SK-N-SH (cell line): ENCODE measurements around the gene COQ8B. TPM values are rescaled to one million over a fixed set of nuclear protein-coding genes. Genes with fewer than 3 reads are reported as not detected.

ENCODE experiments used
- CTCF ChIA-PET: fragments of 300-600, 350-600 bp; formaldehyde crosslinking; extraction: SDS; loops from one replicate; lab custom pipeline; 2021; lab: Yijun Ruan, JAX
- POLR2A ChIA-PET: fragments of 350-600 bp; sonication (Branson Sonifier 250); formaldehyde crosslinking; extraction: SDS; loops from one replicate; lab custom pipeline; 2020; ENCODE audit warnings: antibody characterized with exemption, inconsistent platforms; lab: Yijun Ruan, JAX
- DNase-seq: peaks from one replicate; pipeline ENCODE4 v3.0.0; 2012
- H2AFZ ChIP-seq: fragments of 200-600 bp; sonication (generic); 2 replicates; pipeline ENCODE4 v1.8.1; 2016; ENCODE audit warnings: antibody characterized with exemption, mild to moderate bottlenecking, low read depth
- H3F3A ChIP-seq: fragments of 200-600 bp; sonication (generic); replicated peaks from 2 replicates; pipeline ENCODE3; 2016; ENCODE audit warnings: antibody characterized with exemption, mild to moderate bottlenecking; ENCODE audit not compliant: insufficient read depth
- H3K27ac ChIP-seq, 2 experiments: fragments of 200-500 bp in 1 of 2; fragments of 200-600 bp in 1 of 2; sonication (Bioruptor generic) in 1 of 2; sonication (generic), shearing (Covaris generic) in 1 of 2; 2 replicates each; pipeline versions ENCODE4 v1.5.1 to v1.6.1; 2014 to 2016; ENCODE audit warnings: low read depth in 2 of 2, inconsistent platforms in 1 of 2, low read length in 1 of 2, mild to moderate bottlenecking in 1 of 2, mixed read lengths in 1 of 2
- H3K27me3 ChIP-seq: fragments of 200-600 bp; sonication (generic), shearing (Covaris generic); 2 replicates; pipeline ENCODE4 v1.6.1; 2016; ENCODE audit warnings: mixed run types; ENCODE audit not compliant: insufficient read depth
- H3K36me3 ChIP-seq, 2 experiments: fragments of 200-500 bp in 1 of 2; fragments of 200-600 bp in 1 of 2; sonication (Bioruptor generic) in 1 of 2; sonication (generic) in 1 of 2; replicated peaks in 1 of 2; 2 replicates each; pipeline versions ENCODE3 to v1.5.1; 2014 to 2016; ENCODE audit warnings: low read length in 1 of 2, mild to moderate bottlenecking in 1 of 2; ENCODE audit not compliant: insufficient read depth in 2 of 2, control insufficient read depth in 1 of 2
- H3K4me1 ChIP-seq, 2 experiments: fragments of 200-500 bp in 1 of 2; fragments of 200-600 bp in 1 of 2; sonication (Bioruptor generic) in 1 of 2; sonication (generic), shearing (Covaris generic) in 1 of 2; 2 replicates each; pipeline versions ENCODE4 v1.5.1 to v1.6.1; 2014 to 2016; ENCODE audit warnings: low read depth in 1 of 2, low read length in 1 of 2, mixed run types in 1 of 2; ENCODE audit not compliant: insufficient read depth in 2 of 2, control insufficient read depth in 1 of 2
- H3K4me2 ChIP-seq: fragments of 200-600 bp; sonication (generic), shearing (Covaris generic); 2 replicates; pipeline ENCODE4 v1.6.1; 2017; ENCODE audit warnings: mixed run types
- H3K4me3 ChIP-seq, 2 experiments: fragments of 200-500 bp in 1 of 2; fragments of 200-600 bp in 1 of 2; sonication (Bioruptor generic) in 1 of 2; sonication (generic), shearing (Covaris generic) in 1 of 2; 2 replicates each; pipeline versions ENCODE4 v1.5.1 to v1.8.1; 2014 to 2016; ENCODE audit warnings: low read depth in 2 of 2, inconsistent platforms in 1 of 2, low read length in 1 of 2, mild to moderate bottlenecking in 1 of 2, mixed read lengths in 1 of 2, moderate library complexity in 1 of 2
- H3K79me2 ChIP-seq: fragments of 200-600 bp; sonication (generic); 2 replicates; pipeline ENCODE4 v1.8.1; 2017; ENCODE audit warnings: mild to moderate bottlenecking; ENCODE audit not compliant: insufficient read depth
- H3K9ac ChIP-seq: fragments of 200-600 bp; sonication (generic); 2 replicates; pipeline ENCODE4 v1.6.1; 2017; ENCODE audit warnings: mixed run types
- H3K9me2 ChIP-seq: fragments of 200-600 bp; sonication (generic); 2 replicates; pipeline ENCODE4 v1.6.1; 2017; ENCODE audit warnings: mixed run types
- H3K9me3 ChIP-seq: fragments of 200-600 bp; sonication (generic); 2 replicates; pipeline ENCODE4 v1.6.1; 2017; ENCODE audit warnings: mixed run types, mild to moderate bottlenecking, moderate library complexity
- H4K20me1 ChIP-seq: fragments of 200-600 bp; sonication (generic); 2 replicates; pipeline ENCODE4 v1.6.1; 2017; ENCODE audit warnings: mild to moderate bottlenecking, mixed run types; ENCODE audit not compliant: insufficient read depth
- ELF1 ChIP-seq: IDR thresholded peaks from 2 replicates; pipeline ENCODE4 v1.4.0; 2012
- EP300 ChIP-seq, 2 experiments: IDR thresholded peaks; 2 replicates each; pipeline versions ENCODE4 v1.4.0 to v1.6.1; 2012; ENCODE audit warnings: borderline replicate concordance in 1 of 2, low read depth in 1 of 2, low read length in 1 of 2
- EZH2phosphoT487 ChIP-seq: fragments of 200-600 bp; sonication (generic); IDR thresholded peaks from 2 replicates; pipeline ENCODE4 v1.6.1; 2017; ENCODE audit warnings: low read depth, mixed run types, mild to moderate bottlenecking, antibody characterized with exemption, moderate library complexity, borderline replicate concordance
- FOSL2 ChIP-seq: IDR thresholded peaks from 2 replicates; pipeline ENCODE4 v1.4.0; 2012; ENCODE audit warnings: low read depth, mild to moderate bottlenecking, moderate library complexity, borderline replicate concordance
- GABPA ChIP-seq: IDR thresholded peaks from 2 replicates; pipeline ENCODE4 v1.4.0; 2012; ENCODE audit warnings: low read depth, mild to moderate bottlenecking
- JUND ChIP-seq: IDR thresholded peaks from 2 replicates; pipeline ENCODE4 v1.4.0; 2012
- MAX ChIP-seq: IDR thresholded peaks from 2 replicates; pipeline ENCODE4 v1.4.0; 2012; ENCODE audit warnings: low read depth
- NFIC ChIP-seq: IDR thresholded peaks from 2 replicates; pipeline ENCODE4 v1.4.0; 2012; ENCODE audit warnings: borderline replicate concordance
- NRF1 ChIP-seq: IDR thresholded peaks from 2 replicates; pipeline ENCODE4 v1.6.1; 2012; ENCODE audit warnings: low read depth, mild to moderate bottlenecking, low read length
- PBX3 ChIP-seq: IDR thresholded peaks from 2 replicates; pipeline ENCODE4; 2012
- POLR2AphosphoS5 ChIP-seq: IDR thresholded peaks from 2 replicates; pipeline ENCODE4 v1.6.1; 2012; ENCODE audit warnings: low read depth, low read length
- RAD21 ChIP-seq: IDR thresholded peaks from 2 replicates; pipeline ENCODE4 v1.6.1; 2012; ENCODE audit warnings: mild to moderate bottlenecking, low read length
- RFX5 ChIP-seq: IDR thresholded peaks from 2 replicates; pipeline ENCODE4 v1.6.1; 2012; ENCODE audit warnings: mild to moderate bottlenecking, improper control_type of control experiment, low read length
- SIN3A ChIP-seq: IDR thresholded peaks from 2 replicates; pipeline ENCODE4 v1.6.1; 2012; ENCODE audit warnings: low read depth, mild to moderate bottlenecking, low read length, moderate library complexity, borderline replicate concordance
- TCF12 ChIP-seq: IDR thresholded peaks from 2 replicates; pipeline ENCODE4 v1.4.0; 2012
- USF1 ChIP-seq: IDR thresholded peaks from 2 replicates; pipeline ENCODE4 v1.4.0; 2012; ENCODE audit warnings: low read depth, borderline replicate concordance
- WGBS: methylation state at CpG from one replicate; pipeline ENCODE4 v1.1.6; 2017; ENCODE audit warnings: low lambda C conversion rate; 5-methylcytosine and 5-hydroxymethylcytosine counted together
- polyA plus RNA-seq, 3 experiments: library from polyadenylated mRNA; depleted of rRNA; stranded (reverse); fragments of >200 nt; gene quantifications; 2 replicates each; pipeline ENCODE4 v1.2.3, GENCODE V29; 2012

COQ8B gene
- polyA plus RNA-seq, 1 of the 3 experiments (the other 2 are of a cell fraction) = 43.8 TPM

- no peak for TF ChIP-seq RAD21
- peak; percentile 63; the same call in 1 of the 2 replicates for TF ChIP-seq SIN3A
- no peak for TF ChIP-seq ELF1
- TF ChIP-seq JUND = no peak
- TF ChIP-seq EZH2phosphoT487 = no peak
- TF ChIP-seq FOSL2 = peak; percentile 40; the same call in 1 of the 2 replicates
- no peak for TF ChIP-seq USF1
- no peak for TF ChIP-seq GABPA
- no peak for TF ChIP-seq TCF12
- TF ChIP-seq RFX5 = no peak
- peak; percentile 69; the same call in 1 of the 2 replicates for TF ChIP-seq POLR2AphosphoS5
These were observed 630 bp downstream of the COQ8B start (continued) for GRCh38 chr19:40716031-40716481.

- H4K20me1 ChIP-seq = no peaks in the 10 kb centered on the region; the same call in 1 of the 2 replicates
- POLR2A ChIA-PET = no interaction called here
- CTCF ChIA-PET = no interaction called here
- 2% methylated on average over 30 of the region's 31 CpGs for WGBS
- peak; percentile 95 for DNase-seq
- peak overlapping the region; percentile 98 for H3K9ac ChIP-seq
- H3K27me3 ChIP-seq = no peaks in the 10 kb centered on the region
- peak overlapping the region; percentile 63; the same call in 1 of the 2 replicates for H2AFZ ChIP-seq
- H3K9me2 ChIP-seq = no peaks in the 10 kb centered on the region
- H3K4me1 ChIP-seq = peaks cover 8 to 32% of the 10 kb centered on the region in 2 experiments; a peak in 1 of 4 replicates
- peaks cover 40% of the 10 kb centered on the region for H3K79me2 ChIP-seq
- peaks cover 17% of the 10 kb centered on the region for H3F3A ChIP-seq
- H3K4me3 ChIP-seq = peak overlapping the region; percentile 70 to 80
- H3K27ac ChIP-seq = peak overlapping the region; percentile 96 to 100
- no peaks in the 10 kb centered on the region for H3K9me3 ChIP-seq
- peak overlapping the region; percentile 89 for H3K4me2 ChIP-seq
- peaks cover 2 to 16% of the 10 kb centered on the region in 2 experiments for H3K36me3 ChIP-seq
- TF ChIP-seq NRF1 = 0 out of 2 replicates have a peak, but pooled peaks have one; percentile 28
- TF ChIP-seq EP300 (IDR thresholded peaks at IDR 0.05; ENCODE audit: borderline replicate concordance in 1 of 2, low read depth in 1 of 2, low read length in 1 of 2) = 0 out of 4 replicates have a peak, but pooled peaks of 1 of the 2 experiments have one; percentile 14
- peak; percentile 58 for TF ChIP-seq GABPA
- TF ChIP-seq ELF1 = peak; percentile 90
- peak; percentile 99 for TF ChIP-seq PBX3
- no peak for TF ChIP-seq MAX
- no peak for TF ChIP-seq NFIC
These were observed 2.0 kb downstream of the COQ8B start for GRCh38 chr19:40714441-40715299.
